T47D (cell line): ENCODE data around the gene TRMU.
"Not testable (repeated sequence)": the region's sequence is repeated elsewhere in the genome, so short reads cannot be mapped to it uniquely, and the experiment has no call there.

Source experiments
- DNase-seq, 2 experiments: peaks; one replicate each; pipeline versions ENCODE4 v3.0.0 to v3.0.0-alpha.2; 2011 to 2012; ENCODE audit warnings: low read depth in 1 of 2, low spot score in 1 of 2
- JUND ChIP-seq: IDR thresholded peaks from 2 replicates; pipeline ENCODE4 v1.6.1; 2012; ENCODE audit warnings: low read depth
- in situ Hi-C: cut with HindIII; loops from 2 replicates; pipeline ENCODE4 v1.10.0; 2016; ENCODE audit warnings: low sequenced_read_pairs, low pct_unique_long_range_greater_than_20kb

Gene TRMU

GRCh38 chr22:46293577-46294260 lies 41.8 kb upstream of the TRMU start:
- no peak for DNase-seq
- in situ Hi-C loops = no loop called here
- no peak for TF ChIP-seq JUND

GRCh38 chr22:46294784-46295183 lies 40.7 kb upstream of the TRMU start:
- TF ChIP-seq JUND = no peak
- DNase-seq = no peak
- in situ Hi-C loops = no loop called here

- no peak for TF ChIP-seq JUND
- in situ Hi-C loops = no loop called here
- no peak for DNase-seq
These were observed 40.1 kb upstream of the TRMU start for GRCh38 chr22:46295277-46295971.

- peak; percentile 96 for DNase-seq
- TF ChIP-seq JUND = no peak
- in situ Hi-C loops = no loop called here
These were observed 39.0 kb upstream of the TRMU start, which contains the start of gene GTSE1 for GRCh38 chr22:46296257-46297150. GTSE1 (plus strand) TSS chr22:46296870; CDS start chr22:46297401, 531 bp downstream.

- TF ChIP-seq JUND = no peak
- in situ Hi-C loops = no loop called here
- DNase-seq = peak in 1 of 2 experiments; percentile 19
These were observed 38.2 kb upstream of the TRMU start for GRCh38 chr22:46297151-46297812.

- no peak for TF ChIP-seq JUND
- DNase-seq = no peak
- in situ Hi-C loops = no loop called here
These were observed 36.4 kb upstream of the TRMU start for GRCh38 chr22:46299101-46299500.

- no peak for TF ChIP-seq JUND
- DNase-seq = no peak
- in situ Hi-C loops = no loop called here
These were observed 35.0 kb upstream of the TRMU start for GRCh38 chr22:46300491-46300890.

GRCh38 chr22:46303347-46303965 lies 32.1 kb upstream of the TRMU start:
- no peak for TF ChIP-seq JUND
- in situ Hi-C loops = no loop called here
- no peak for DNase-seq

- in situ Hi-C loops = no loop called here
- no peak for DNase-seq
- TF ChIP-seq JUND = no peak
These were observed 27.1 kb upstream of the TRMU start for GRCh38 chr22:46308283-46308988.

- no peak for DNase-seq
- TF ChIP-seq JUND = no peak
- in situ Hi-C loops = no loop called here
These were observed 25.9 kb upstream of the TRMU start for GRCh38 chr22:46309526-46310085.

GRCh38 chr22:46312056-46312455 lies 23.5 kb upstream of the TRMU start:
- DNase-seq = no peak
- TF ChIP-seq JUND = no peak
- in situ Hi-C loops = no loop called here

GRCh38 chr22:46312848-46313247 lies 22.7 kb upstream of the TRMU start:
- in situ Hi-C loops, DNase-seq: not testable (repeated sequence)
